WTC11 (cell line): ENCODE data around the gene ESR2. TPM values are rescaled to one million over a fixed set of nuclear protein-coding genes. Genes with fewer than 3 reads are reported as not detected.

Experiments used
- ATAC-seq: fragments of 200-7000 bp; cut with Tn5 transposase; 2 replicates; pipeline ENCODE4 v1.10.0; 2021; ENCODE audit warnings: mild to moderate bottlenecking, moderate library complexity
- CTCF ChIA-PET: fragments of 300-600 bp; sonication (Branson Sonifier 250); formaldehyde crosslinking; loops from one replicate; lab custom pipeline; 2021; ENCODE audit warnings: antibody characterized with exemption; lab: Charles Lee
- POLR2A ChIA-PET: fragments of 350-600 bp; sonication (Branson Sonifier 250); formaldehyde crosslinking; loops from one replicate; lab custom pipeline; 2021; ENCODE audit warnings: antibody characterized with exemption; lab: Charles Lee
- DNase-seq: peaks from one replicate; pipeline ENCODE4 v3.0.0; 2021; ENCODE audit warnings: low spot score
- H3K27ac Mint-ChIP-seq: 2 replicates; pipeline ENCODE4 v1.8.0; 2021; ENCODE audit warnings: mixed read lengths
- H3K27me3 Mint-ChIP-seq: 2 replicates; pipeline ENCODE4 v1.8.0; 2021; ENCODE audit warnings: low read depth, mild to moderate bottlenecking, moderate library complexity, mixed read lengths
- H3K36me3 Mint-ChIP-seq: 2 replicates; pipeline ENCODE4 v1.8.0; 2021; ENCODE audit warnings: mixed read lengths
- H3K4me1 Mint-ChIP-seq: 2 replicates; pipeline ENCODE4 v1.8.0; 2022; ENCODE audit warnings: mixed read lengths
- H3K4me3 Mint-ChIP-seq: 2 replicates; pipeline ENCODE4 v1.8.0; 2021; ENCODE audit warnings: mild to moderate bottlenecking, moderate library complexity, mixed read lengths
- H3K9me3 Mint-ChIP-seq: 2 replicates; pipeline ENCODE4 v1.8.0; 2021; ENCODE audit warnings: mixed read lengths
- CBFB ChIP-seq: sonication (generic); formaldehyde crosslinking; IDR thresholded peaks from 2 replicates; pipeline ENCODE4 v1.8.1; 2022; ENCODE audit warnings: mild to moderate bottlenecking, low read depth, missing genetic modification reagents
- CREM ChIP-seq: sonication (generic); formaldehyde crosslinking; IDR thresholded peaks from 2 replicates; pipeline ENCODE4 v1.8.1; 2022; ENCODE audit warnings: mild to moderate bottlenecking, missing genetic modification reagents, moderate library complexity
- ELF4 ChIP-seq: sonication (generic); formaldehyde crosslinking; IDR thresholded peaks from 2 replicates; pipeline ENCODE4 v1.8.1; 2022; ENCODE audit warnings: low read depth, mild to moderate bottlenecking, moderate library complexity, missing genetic modification reagents
- EMX1 ChIP-seq: fragments of 250-450 bp; sonication (Bioruptor Pico); IDR thresholded peaks from 2 replicates; pipeline ENCODE4 v1.8.0; 2021; ENCODE audit warnings: mild to moderate bottlenecking
- GABPB1 ChIP-seq: sonication (generic); formaldehyde crosslinking; IDR thresholded peaks from 2 replicates; pipeline ENCODE4 v1.8.1; 2023; ENCODE audit warnings: mild to moderate bottlenecking, missing genetic modification reagents
- IRF2 ChIP-seq: sonication (generic); formaldehyde crosslinking; IDR thresholded peaks from 2 replicates; pipeline ENCODE4 v1.8.0; 2022; ENCODE audit warnings: low read depth, missing genetic modification reagents, borderline replicate concordance
- KAT7 ChIP-seq: sonication (generic); formaldehyde crosslinking; IDR thresholded peaks from 2 replicates; pipeline ENCODE4 v1.8.1; 2023; ENCODE audit warnings: missing genetic modification reagents, mild to moderate bottlenecking, borderline replicate concordance
- ZBTB21 ChIP-seq: sonication (generic); formaldehyde crosslinking; IDR thresholded peaks from 2 replicates; pipeline ENCODE4 v1.8.1; 2023; ENCODE audit warnings: mild to moderate bottlenecking, missing genetic modification reagents, borderline replicate concordance
- ZNF396 ChIP-seq: fragments of 250-450 bp; sonication (Bioruptor Pico); IDR thresholded peaks from 2 replicates; pipeline ENCODE4 v1.8.0; 2021; ENCODE audit warnings: mild to moderate bottlenecking, moderate library complexity, borderline replicate concordance
- total RNA-seq: library from RNA; stranded (reverse); gene quantifications from 3 replicates; pipeline ENCODE4 v1.2.3, GENCODE V29; 2021
- TF ChIP-seq, protein P1 (sequence below): sonication (generic); formaldehyde crosslinking; IDR thresholded peaks from 2 replicates; pipeline ENCODE4 v1.8.0; 2023; ENCODE audit warnings: missing genetic modification reagents, mild to moderate bottlenecking, borderline replicate concordance
- TF ChIP-seq, protein P2 (sequence below): sonication (generic); formaldehyde crosslinking; IDR thresholded peaks from 2 replicates; pipeline ENCODE4 v1.8.1; 2023; ENCODE audit warnings: mild to moderate bottlenecking, missing genetic modification reagents
- TF ChIP-seq, protein P3 (sequence below): sonication (generic); formaldehyde crosslinking; IDR thresholded peaks from 2 replicates; pipeline ENCODE4 v1.8.1; 2023; ENCODE audit warnings: mild to moderate bottlenecking, missing genetic modification reagents, moderate library complexity
- TF ChIP-seq, protein P4 (sequence below): sonication (generic); formaldehyde crosslinking; IDR thresholded peaks from 2 replicates; pipeline ENCODE4 v1.8.1; 2023; ENCODE audit warnings: mild to moderate bottlenecking, missing genetic modification reagents, moderate library complexity
- TF ChIP-seq, protein P5 (sequence below): fragments of 200-600 bp; IDR thresholded peaks from 2 replicates; pipeline ENCODE4 v1.8.0; 2022; ENCODE audit warnings: antibody characterized with exemption

ESR2 gene
- total RNA-seq, 1 experiment from 2014 or later: 0.50 TPM

DNA sequence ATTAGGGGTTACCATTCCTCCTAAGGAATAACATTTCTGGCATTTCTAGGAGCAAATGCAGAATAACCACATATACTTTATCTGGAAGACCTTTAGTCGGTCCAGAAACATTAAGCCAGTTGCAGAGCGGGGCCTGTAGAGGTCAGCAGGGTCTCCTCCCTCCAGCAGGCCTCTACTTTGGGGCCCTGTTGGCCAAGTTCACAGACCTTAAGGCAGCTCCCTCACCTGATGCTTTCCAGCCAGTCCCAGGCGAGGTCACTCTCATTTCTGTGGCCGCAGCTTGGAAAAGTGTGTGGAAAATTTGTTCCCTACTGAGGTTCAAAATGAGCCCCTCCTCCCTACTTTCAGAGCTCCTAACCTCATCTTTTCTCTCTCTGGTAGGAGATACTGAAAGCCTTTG is 74.1 kb downstream of the ESR2 start:
- no peak overlapping the region for H3K27ac Mint-ChIP-seq
- ChIA-PET POLR2A (interaction anchor here (1.4 kb wide), 1 partner anchor 23 kb away, joined by 3 read pairs; no protein-coding TSS in a partner anchor), CTCF (interaction anchor here (0.8 to 1.6 kb wide), 3 partner anchors 37 to 83 kb away, joined by 3 to 6 read pairs (median 4); no protein-coding TSS in a partner anchor)
- ATAC-seq: peak; percentile 67
- no peaks in the 10 kb centered on the region for H3K4me1 Mint-ChIP-seq
- H3K27me3 Mint-ChIP-seq: no peaks in the 10 kb centered on the region
- H3K4me3 Mint-ChIP-seq: no peak overlapping the region
- H3K36me3 Mint-ChIP-seq: peaks cover 77% of the 10 kb centered on the region
- TF ChIP-seq ZNF396 (CRISPR knock-in tag): no peak
- TF ChIP-seq, protein P1, sequence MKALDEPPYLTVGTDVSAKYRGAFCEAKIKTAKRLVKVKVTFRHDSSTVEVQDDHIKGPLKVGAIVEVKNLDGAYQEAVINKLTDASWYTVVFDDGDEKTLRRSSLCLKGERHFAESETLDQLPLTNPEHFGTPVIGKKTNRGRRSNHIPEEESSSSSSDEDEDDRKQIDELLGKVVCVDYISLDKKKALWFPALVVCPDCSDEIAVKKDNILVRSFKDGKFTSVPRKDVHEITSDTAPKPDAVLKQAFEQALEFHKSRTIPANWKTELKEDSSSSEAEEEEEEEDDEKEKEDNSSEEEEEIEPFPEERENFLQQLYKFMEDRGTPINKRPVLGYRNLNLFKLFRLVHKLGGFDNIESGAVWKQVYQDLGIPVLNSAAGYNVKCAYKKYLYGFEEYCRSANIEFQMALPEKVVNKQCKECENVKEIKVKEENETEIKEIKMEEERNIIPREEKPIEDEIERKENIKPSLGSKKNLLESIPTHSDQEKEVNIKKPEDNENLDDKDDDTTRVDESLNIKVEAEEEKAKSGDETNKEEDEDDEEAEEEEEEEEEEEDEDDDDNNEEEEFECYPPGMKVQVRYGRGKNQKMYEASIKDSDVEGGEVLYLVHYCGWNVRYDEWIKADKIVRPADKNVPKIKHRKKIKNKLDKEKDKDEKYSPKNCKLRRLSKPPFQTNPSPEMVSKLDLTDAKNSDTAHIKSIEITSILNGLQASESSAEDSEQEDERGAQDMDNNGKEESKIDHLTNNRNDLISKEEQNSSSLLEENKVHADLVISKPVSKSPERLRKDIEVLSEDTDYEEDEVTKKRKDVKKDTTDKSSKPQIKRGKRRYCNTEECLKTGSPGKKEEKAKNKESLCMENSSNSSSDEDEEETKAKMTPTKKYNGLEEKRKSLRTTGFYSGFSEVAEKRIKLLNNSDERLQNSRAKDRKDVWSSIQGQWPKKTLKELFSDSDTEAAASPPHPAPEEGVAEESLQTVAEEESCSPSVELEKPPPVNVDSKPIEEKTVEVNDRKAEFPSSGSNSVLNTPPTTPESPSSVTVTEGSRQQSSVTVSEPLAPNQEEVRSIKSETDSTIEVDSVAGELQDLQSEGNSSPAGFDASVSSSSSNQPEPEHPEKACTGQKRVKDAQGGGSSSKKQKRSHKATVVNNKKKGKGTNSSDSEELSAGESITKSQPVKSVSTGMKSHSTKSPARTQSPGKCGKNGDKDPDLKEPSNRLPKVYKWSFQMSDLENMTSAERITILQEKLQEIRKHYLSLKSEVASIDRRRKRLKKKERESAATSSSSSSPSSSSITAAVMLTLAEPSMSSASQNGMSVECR (CRISPR knock-in tag): no peak
- H3K9me3 Mint-ChIP-seq: no peaks in the 10 kb centered on the region
- no peak for DNase-seq

DNA sequence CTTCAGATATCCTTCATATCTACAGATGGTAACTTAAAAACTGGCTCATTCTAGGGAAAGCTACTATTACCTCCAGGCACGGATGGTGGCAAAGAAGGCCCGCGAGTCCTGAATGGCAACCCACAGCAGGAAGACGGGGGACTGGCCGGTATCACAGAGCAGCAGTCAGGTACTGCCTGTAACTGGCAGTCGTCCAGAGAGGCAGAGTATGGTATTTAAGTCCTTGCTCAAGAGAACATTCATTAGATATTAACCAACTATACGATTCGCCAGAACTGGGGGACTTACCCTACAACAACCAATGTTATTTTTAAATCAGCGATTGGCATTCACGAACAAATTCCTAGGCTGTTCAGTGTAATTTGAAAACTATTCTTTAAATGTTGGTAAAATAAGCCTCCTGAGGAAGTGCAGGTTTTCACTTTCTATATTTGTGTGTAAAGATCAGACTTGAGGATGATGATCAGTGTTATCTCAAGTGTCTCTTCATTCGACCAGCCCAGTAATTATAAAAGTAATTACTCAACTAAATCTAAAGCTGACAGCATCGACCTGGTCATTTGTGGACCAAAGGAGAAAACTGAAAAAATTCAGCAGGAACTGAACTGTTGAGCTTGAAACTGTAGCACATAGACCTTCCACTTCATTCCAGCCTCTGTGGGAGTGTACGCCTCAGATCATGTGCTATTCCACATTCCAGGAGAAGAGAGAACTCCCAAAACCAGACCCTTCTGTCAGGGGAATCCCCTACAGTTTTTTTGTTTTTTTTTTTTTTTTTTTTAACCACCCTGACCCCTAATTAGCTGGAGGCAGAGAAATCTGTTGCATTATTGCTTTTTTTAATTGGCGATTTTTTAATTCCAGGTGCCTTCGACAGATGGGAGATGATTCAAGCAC is 75.6 kb downstream of the ESR2 start:
- CTCF ChIA-PET: interaction anchor here (0.6 kb wide), 1 partner anchor 626 kb away, joined by 4 read pairs; no protein-coding TSS in a partner anchor
- no peak for DNase-seq
- no peak overlapping the region for H3K4me3 Mint-ChIP-seq
- TF ChIP-seq CREM (CRISPR knock-in tag) (no peak), ZBTB21 (CRISPR knock-in tag) (no peak)
- POLR2A ChIA-PET: no interaction called here
- H3K36me3 Mint-ChIP-seq: peaks cover 74% of the 10 kb centered on the region
- H3K27me3 Mint-ChIP-seq: no peaks in the 10 kb centered on the region
- H3K27ac Mint-ChIP-seq: no peak overlapping the region
- H3K9me3 Mint-ChIP-seq: no peaks in the 10 kb centered on the region
- no peak for ATAC-seq
- no peaks in the 10 kb centered on the region for H3K4me1 Mint-ChIP-seq

DNA sequence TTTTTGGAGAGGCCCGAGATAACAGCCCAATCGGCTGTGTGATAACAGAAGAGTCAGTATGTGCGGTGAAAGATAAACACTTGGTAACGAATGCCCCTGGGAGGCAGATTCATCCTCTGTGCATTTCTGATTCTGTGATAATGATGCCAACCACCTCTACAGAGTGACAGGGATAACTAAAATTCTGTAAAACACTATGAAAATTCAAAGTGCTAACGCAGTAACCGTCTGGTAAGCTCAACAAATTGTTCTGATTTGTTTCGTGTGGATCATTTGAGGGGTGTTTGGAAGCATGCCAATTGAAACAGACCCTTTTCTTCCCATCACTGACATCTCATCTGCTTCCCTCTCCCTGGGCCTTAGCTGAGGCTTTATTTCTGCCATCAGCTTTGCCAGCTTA is 76.3 kb downstream of the ESR2 start:
- Mint-ChIP-seq H3K27me3 (no peaks in the 10 kb centered on the region), H3K4me3 (no peak overlapping the region), H3K36me3 (peaks cover 75% of the 10 kb centered on the region), H3K4me1 (no peaks in the 10 kb centered on the region), H3K9me3 (no peaks in the 10 kb centered on the region), H3K27ac (0 out of 2 replicates have a peak overlapping the region, but pooled peaks have one; percentile 28)
- ChIA-PET CTCF (no interaction called here), POLR2A (no interaction called here)
- ATAC-seq: no peak
- DNase-seq: no peak
- TF ChIP-seq GABPB1 (no peak), IRF2 (no peak), CBFB (CRISPR knock-in tag) (no peak), EMX1 (no peak), KAT7 (no peak), ELF4 (CRISPR knock-in tag) (no peak)
- TF ChIP-seq, protein P2, sequence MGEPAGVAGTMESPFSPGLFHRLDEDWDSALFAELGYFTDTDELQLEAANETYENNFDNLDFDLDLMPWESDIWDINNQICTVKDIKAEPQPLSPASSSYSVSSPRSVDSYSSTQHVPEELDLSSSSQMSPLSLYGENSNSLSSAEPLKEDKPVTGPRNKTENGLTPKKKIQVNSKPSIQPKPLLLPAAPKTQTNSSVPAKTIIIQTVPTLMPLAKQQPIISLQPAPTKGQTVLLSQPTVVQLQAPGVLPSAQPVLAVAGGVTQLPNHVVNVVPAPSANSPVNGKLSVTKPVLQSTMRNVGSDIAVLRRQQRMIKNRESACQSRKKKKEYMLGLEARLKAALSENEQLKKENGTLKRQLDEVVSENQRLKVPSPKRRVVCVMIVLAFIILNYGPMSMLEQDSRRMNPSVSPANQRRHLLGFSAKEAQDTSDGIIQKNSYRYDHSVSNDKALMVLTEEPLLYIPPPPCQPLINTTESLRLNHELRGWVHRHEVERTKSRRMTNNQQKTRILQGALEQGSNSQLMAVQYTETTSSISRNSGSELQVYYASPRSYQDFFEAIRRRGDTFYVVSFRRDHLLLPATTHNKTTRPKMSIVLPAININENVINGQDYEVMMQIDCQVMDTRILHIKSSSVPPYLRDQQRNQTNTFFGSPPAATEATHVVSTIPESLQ (CRISPR knock-in tag): no peak
- TF ChIP-seq, protein P3, sequence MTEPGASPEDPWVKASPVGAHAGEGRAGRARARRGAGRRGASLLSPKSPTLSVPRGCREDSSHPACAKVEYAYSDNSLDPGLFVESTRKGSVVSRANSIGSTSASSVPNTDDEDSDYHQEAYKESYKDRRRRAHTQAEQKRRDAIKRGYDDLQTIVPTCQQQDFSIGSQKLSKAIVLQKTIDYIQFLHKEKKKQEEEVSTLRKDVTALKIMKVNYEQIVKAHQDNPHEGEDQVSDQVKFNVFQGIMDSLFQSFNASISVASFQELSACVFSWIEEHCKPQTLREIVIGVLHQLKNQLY (CRISPR knock-in tag): no peak
- TF ChIP-seq, protein P4, sequence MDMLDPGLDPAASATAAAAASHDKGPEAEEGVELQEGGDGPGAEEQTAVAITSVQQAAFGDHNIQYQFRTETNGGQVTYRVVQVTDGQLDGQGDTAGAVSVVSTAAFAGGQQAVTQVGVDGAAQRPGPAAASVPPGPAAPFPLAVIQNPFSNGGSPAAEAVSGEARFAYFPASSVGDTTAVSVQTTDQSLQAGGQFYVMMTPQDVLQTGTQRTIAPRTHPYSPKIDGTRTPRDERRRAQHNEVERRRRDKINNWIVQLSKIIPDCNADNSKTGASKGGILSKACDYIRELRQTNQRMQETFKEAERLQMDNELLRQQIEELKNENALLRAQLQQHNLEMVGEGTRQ (CRISPR knock-in tag): no peak
- TF ChIP-seq, protein P5, sequence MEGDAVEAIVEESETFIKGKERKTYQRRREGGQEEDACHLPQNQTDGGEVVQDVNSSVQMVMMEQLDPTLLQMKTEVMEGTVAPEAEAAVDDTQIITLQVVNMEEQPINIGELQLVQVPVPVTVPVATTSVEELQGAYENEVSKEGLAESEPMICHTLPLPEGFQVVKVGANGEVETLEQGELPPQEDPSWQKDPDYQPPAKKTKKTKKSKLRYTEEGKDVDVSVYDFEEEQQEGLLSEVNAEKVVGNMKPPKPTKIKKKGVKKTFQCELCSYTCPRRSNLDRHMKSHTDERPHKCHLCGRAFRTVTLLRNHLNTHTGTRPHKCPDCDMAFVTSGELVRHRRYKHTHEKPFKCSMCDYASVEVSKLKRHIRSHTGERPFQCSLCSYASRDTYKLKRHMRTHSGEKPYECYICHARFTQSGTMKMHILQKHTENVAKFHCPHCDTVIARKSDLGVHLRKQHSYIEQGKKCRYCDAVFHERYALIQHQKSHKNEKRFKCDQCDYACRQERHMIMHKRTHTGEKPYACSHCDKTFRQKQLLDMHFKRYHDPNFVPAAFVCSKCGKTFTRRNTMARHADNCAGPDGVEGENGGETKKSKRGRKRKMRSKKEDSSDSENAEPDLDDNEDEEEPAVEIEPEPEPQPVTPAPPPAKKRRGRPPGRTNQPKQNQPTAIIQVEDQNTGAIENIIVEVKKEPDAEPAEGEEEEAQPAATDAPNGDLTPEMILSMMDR: no peak
